K562 treated with DMSO at 1 percent for 48 hours (cell line): Measurements from ENCODE around the gene PPP2R3C. TPM values are rescaled to one million over a fixed set of nuclear protein-coding genes. Genes with fewer than 3 reads are reported as not detected.

Experiments
- total RNA-seq: library from RNA; unstranded; fragments of 300-600 nt; gene quantifications from 2 replicates; pipeline ENCODE4 v1.2.3, GENCODE V29; 2022; ENCODE audit warnings: low replicate concordance; ENCODE audit errors: extremely low read depth

The PPP2R3C gene
- not detected in 2 replicates for total RNA-seq

DNA sequence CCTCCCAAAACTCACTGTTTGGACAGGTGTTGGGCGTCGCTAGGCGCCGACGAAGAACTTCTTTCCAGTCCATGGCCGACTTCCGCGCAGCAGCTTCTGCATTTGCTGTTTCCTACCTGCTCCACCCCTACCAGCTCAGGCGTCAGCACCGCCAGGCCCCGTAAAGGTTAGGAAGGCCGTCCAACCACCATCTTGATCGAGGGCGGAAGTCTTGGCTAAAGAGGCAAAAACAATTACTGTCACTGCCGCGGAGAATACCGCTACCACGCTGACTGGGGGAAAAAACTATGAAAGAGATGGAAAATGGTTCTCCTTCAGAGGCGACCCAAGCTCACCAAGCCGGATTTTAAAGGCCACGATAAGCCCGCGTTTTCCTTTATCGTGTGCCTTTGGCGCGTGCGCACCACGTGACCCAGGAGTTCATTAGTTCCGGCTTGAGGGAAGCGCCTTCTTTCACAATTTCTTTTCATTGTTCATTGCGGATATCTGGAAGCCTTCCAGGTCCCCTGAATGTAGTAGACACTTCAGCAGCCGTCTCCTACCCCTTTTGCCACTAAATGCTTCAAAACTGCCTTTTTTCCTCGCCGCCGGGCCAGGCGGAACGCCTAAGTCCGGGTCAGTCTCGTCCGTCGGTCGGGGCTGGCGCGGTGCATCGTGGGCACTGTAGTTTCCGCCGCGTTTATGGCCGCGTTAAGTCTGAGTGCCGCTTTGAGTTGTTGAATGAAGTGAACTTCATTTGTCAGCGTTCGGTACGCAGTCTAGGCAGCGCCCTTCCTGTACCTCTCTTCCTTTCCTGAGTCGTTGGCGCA is at the start of gene PPP2R3C, which contains the start of gene PRORP:
Gene PPP2R3C (minus strand): TSS at position 104 of the 809 bp plus-strand sequence. CDS start 31 bp downstream, at position 73.
Gene PRORP (plus strand): TSS at position 666 of the 809 bp plus-strand sequence. CDS start 694 bp downstream, outside the sequence.

DNA sequence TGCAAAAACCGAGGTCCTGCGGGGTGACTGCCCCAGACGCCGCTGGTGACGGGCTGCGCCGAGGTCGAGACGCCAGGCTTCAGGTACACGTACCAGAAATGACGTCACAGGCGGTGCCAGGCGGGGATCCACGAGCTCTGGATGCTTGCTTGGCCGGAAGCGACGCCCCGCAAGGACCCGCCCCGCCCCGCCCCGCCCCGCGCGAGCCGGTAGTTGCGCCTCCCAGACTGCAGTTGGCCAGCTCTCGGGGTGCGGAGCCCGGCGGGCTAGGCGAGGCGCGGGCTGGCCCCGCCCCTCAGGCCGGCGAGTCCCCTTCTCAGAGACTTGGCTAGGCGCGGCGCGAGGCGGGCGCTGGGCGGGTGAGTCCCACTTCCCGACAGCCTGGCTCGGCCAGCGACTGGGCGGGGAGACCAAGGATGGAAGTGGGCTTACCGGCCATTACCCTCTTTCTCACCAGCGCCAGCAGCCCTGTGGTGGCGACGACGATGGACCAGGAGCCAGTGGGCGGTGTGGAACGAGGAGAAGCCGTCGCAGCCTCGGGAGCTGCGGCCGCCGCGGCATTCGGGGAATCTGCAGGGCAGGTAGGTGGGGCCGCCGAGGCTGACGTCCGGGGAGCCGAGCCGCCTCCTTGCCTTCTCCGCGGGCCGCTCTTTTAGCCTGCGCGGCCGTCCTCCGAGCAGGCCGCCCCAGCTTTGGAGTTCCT is 75.6 kb downstream of the PPP2R3C start, which contains the start of gene FAM177A1:
Gene FAM177A1 (plus strand): TSS at position 225 of the 703 bp plus-strand sequence. CDS start 192 bp downstream, at position 417.

Other genes with a start within 250 kb of the PPP2R3C start
- gene BAZ1A, start 246.6 kb downstream of the PPP2R3C start, total RNA-seq = not detected in 2 replicates
- gene SRP54, start 139.0 kb downstream of the PPP2R3C start, total RNA-seq = not detected in 2 replicates
- gene FAM177A1, start 75.7 kb downstream of the PPP2R3C start, total RNA-seq = not detected in 2 replicates
- gene PRORP, start 562 bp upstream of the PPP2R3C start, total RNA-seq = not detected in 2 replicates
- gene PSMA6, start 170.4 kb upstream of the PPP2R3C start, total RNA-seq = not detected in 2 replicates